DLD1 (cell line): Measurements from ENCODE around the gene WBP4.
"Not testable (repeated sequence)": the region's sequence is repeated elsewhere in the genome, so short reads cannot be mapped to it uniquely, and the experiment has no call there.

Experiments used
- in situ Hi-C: cut with HindIII; loops from 2 replicates; pipeline ENCODE4 v1.10.0; 2017; ENCODE audit warnings: low sequenced_read_pairs

Gene WBP4

DNA sequence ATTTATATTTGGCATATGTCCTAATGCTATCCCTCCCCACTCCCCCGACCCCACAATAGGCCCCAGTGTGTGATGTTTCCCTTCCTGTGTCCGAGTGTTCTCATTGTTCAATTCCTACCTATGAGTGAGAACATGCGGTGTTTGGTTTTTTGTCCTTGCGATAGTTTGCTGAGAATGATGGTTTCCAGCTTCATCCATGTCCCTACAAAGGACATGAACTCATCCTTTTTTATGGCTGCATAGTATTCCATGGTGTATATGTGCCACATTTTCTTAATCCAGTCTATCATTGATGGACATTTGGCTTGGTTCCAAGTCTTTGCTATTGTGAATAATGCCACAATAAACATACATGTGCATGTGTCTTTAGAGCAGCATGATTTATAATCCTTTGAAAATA is 18.9 kb upstream of the WBP4 start:
- in situ Hi-C loops, result not testable (repeated sequence)

DNA sequence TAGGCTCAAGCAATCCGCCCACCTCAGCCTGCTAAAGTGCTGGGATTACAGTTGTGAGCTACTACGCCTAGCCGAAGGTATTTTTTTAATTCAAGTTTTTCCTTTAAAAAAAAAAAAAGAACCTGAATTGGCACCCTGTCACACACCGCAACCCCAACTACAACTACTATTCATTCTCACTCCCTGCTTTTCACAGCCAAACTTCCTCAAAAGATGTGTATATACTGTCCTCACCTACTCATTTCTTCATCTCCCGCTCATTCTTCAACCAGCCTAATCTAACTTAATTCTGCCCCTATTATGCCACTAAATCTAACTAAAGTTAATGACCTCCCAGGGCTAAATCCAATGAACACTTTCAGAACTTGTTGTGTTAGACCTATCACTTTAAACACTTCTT is 12.7 kb upstream of the WBP4 start:
- in situ Hi-C loops, result no loop called here

DNA sequence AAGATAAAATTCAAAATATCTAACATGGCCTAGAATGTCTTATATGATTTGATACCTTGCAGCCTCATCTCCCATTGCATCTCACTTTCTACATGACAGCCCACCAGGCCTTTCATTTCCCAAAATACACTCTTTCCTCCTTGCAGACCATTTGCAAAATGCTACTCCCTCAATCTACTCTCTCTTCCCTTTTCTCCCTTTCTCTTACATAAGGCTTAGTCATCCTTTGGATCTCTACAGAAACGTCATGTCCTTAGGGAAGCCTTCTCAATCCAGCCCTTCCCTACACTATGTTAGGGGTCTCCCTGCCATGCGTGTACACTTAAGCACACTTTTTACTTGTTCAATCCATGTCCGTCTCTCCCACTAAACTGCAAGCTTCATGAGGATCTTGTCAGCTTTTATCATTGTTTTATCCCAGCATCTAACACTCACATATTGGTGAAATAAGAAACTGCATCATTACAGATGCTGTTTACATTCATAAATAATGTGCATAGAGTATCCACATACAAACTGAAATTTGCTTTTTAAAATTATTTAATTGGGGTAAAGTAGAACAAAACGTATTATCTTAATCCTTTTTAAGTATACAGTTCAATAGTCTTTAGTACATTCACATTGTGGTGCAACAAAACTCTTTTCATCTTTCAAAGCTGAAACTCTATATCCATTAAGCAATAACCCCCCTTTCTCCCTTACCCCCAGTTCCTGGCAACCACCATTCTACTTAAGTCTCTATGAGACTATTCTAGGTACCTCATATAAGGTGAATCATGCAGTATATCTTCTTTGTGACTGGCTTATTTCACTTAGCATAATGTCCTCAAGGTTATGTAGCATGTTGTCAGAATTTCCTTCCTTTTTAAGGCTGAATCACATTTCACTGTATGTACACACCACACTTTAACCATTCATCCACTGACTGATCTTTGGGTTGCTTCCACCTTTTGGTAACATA is 11.5 kb upstream of the WBP4 start:
- in situ Hi-C loops, result no loop called here

DNA sequence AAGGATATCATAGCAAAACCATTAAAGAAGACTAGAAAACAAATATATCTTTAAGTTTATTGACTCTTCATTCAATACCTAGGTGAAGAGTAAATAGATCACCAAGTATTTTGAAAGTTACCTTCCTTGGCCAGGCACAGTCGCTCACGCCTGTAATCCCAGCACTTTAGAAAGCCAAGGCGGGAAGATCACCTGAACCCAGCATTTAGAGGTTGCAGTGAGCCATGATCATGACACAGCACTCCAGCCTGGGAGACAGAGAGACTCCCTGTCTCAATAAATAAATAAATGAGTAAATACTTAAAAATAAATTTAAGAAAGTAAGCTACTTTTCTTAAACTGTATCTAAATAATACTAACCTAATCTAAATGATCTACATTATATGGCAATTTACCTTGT is 8.9 kb upstream of the WBP4 start:
- in situ Hi-C loops, result no loop called here

- in situ Hi-C loops, result no loop called here
Measured at GRCh38 chr13:41053384-41053826, 7.9 kb upstream of the WBP4 start.

- in situ Hi-C loops, result no loop called here
Measured at GRCh38 chr13:41054212-41054877, 7.0 kb upstream of the WBP4 start.

GRCh38 chr13:41054919-41055619 is 6.2 kb upstream of the WBP4 start:
- in situ Hi-C loops, result no loop called here

- in situ Hi-C loops, result no loop called here
Measured at GRCh38 chr13:41056194-41056593, 5.1 kb upstream of the WBP4 start.

- in situ Hi-C loops, result no loop called here
Measured at GRCh38 chr13:41056826-41057711, 4.2 kb upstream of the WBP4 start.

- in situ Hi-C loops, result no loop called here
Measured at GRCh38 chr13:41058295-41059070, 2.8 kb upstream of the WBP4 start.

- in situ Hi-C loops, result no loop called here
Measured at GRCh38 chr13:41059456-41060081, 1.7 kb upstream of the WBP4 start.

DNA sequence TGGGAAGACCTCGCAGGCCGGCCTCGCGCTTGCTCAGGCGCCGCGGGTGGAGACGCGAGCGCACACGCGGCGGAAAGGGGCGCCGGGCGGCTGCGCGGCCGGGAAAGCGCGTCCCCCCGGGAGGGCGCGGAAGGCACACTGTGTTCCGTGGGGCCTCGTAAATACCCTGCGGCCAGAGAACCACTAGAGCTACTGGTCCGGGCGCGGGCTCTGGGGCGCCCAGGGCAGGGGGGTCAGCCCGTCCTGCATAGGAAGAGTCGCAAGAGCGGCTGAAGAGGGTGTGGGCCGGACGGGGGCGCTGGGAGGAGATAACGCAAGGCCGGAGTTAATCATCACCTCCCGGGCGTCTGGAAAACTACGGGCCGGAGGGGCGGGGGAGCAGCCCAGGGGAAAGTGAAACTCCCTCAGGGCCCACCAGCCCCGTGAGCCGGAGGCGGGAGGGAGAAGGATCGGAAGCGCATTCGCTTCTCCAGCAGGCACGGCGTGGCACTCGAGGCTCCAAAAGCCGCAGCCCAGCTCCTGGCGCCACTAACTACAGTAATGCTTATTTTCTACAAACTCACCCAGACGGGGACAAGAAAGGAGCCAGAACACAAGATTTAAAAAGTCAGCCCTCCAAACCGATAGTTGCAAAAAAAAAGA is 1.1 kb upstream of the WBP4 start:
- in situ Hi-C loops, result no loop called here

DNA sequence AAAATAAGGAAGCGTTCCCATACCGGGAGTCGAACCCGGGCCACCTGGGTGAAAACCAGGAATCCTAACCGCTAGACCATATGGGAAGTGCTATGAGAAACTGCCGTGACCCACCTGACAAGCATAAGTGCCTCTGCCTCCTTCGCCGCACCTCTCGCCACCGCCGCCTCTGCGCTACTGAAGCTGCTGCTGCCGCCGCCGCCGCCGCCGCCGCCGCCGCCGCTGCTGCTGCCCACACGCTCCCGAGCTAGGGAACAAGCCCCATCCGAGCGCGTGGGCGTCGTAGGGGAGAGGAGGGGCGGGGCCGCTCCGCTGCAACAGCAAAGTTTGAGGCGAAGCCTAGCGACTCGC is 610 bp upstream of the WBP4 start:
- in situ Hi-C loops, result no loop called here

- in situ Hi-C loops, result no loop called here
Measured at GRCh38 chr13:41061914-41062837, 867 bp downstream of the WBP4 start.

GRCh38 chr13:41064493-41064892 is 3.2 kb downstream of the WBP4 start:
- in situ Hi-C loops, result no loop called here

- in situ Hi-C loops, result no loop called here
Measured at GRCh38 chr13:41065078-41065477, 3.8 kb downstream of the WBP4 start.

GRCh38 chr13:41074523-41074922 is 13.2 kb downstream of the WBP4 start:
- in situ Hi-C loops, result no loop called here

- in situ Hi-C loops, result no loop called here
Measured at GRCh38 chr13:41075034-41075433, 13.7 kb downstream of the WBP4 start.
